GM13976 (cell line): Measurements from ENCODE around the gene MYOM3.

Experiments used
- DNase-seq: peaks from one replicate; pipeline ENCODE4 v3.0.0; 2012; ENCODE audit warnings: low spot score
- CTCF ChIP-seq: IDR thresholded peaks from 2 replicates; pipeline ENCODE4 v1.5.1; 2012; ENCODE audit warnings: borderline replicate concordance, mild to moderate bottlenecking; ENCODE audit not compliant: insufficient read depth; ENCODE audit errors: extremely low read depth, missing control alignments, control extremely low read depth
- in situ Hi-C: fragments of 300-500 bp; cut with MboI; formaldehyde crosslinking; loops from one replicate; pipeline ENCODE4 v1.12.0; 2022; ENCODE audit warnings: low sequenced_read_pairs, mixed read lengths, inconsistent platforms; ENCODE audit not compliant: unreplicated experiment

MYOM3 gene

GRCh38 chr1:24065304-24065703 is 46.6 kb downstream of the MYOM3 start:
- no peak for TF ChIP-seq CTCF
- DNase-seq: no peak
- in situ Hi-C loops: no loop called here

GRCh38 chr1:24062221-24062620 is 49.7 kb downstream of the MYOM3 start:
- no peak for DNase-seq
- no peak for TF ChIP-seq CTCF
- in situ Hi-C loops: no loop called here

- no peak for TF ChIP-seq CTCF
- in situ Hi-C loops: no loop called here
- no peak for DNase-seq
These were observed 51.5 kb downstream of the MYOM3 start for GRCh38 chr1:24060482-24060881.

GRCh38 chr1:24058671-24059455 is 53.1 kb downstream of the MYOM3 start:
- no peak for TF ChIP-seq CTCF
- in situ Hi-C loops: no loop called here
- DNase-seq: no peak

- TF ChIP-seq CTCF: no peak
- in situ Hi-C loops: no loop called here
- DNase-seq: no peak
These were observed 54.8 kb downstream of the MYOM3 start for GRCh38 chr1:24057171-24057570.

GRCh38 chr1:24055681-24056080 is 56.3 kb downstream of the MYOM3 start:
- in situ Hi-C loops: no loop called here

More at GRCh38 chr1:24055681-24056080, 56.3 kb downstream of the MYOM3 start:
- no peak for DNase-seq
- no peak for TF ChIP-seq CTCF
